PC-9 (cell line): Measurements from ENCODE around the gene RAB28. TPM values are rescaled to one million over a fixed set of nuclear protein-coding genes. Genes with fewer than 3 reads are reported as not detected.

Experiments
- BruUV-seq: library from RNA; stranded (reverse); fragments of 400-500 nt; replicated peaks from 2 replicates; lab custom pipeline; 2021; lab: Mats Ljungman, UMichigan
- CTCF ChIA-PET: fragments of 300-600 bp; sonication (Branson Sonifier 250); formaldehyde crosslinking; loops from one replicate; lab custom pipeline; 2022; ENCODE audit warnings: antibody characterized with exemption; lab: Charles Lee
- POLR2A ChIA-PET: fragments of 300-600 bp; sonication (Branson Sonifier 250); formaldehyde crosslinking; loops from one replicate; lab custom pipeline; 2022; ENCODE audit warnings: antibody characterized with exemption; ENCODE audit not compliant: unreplicated experiment; lab: Charles Lee
- DNase-seq, 2 experiments: peaks; one replicate each; pipeline versions ENCODE4 v3.0.0 to v3.0.0-alpha.2; 2015 to 2022; ENCODE audit warnings: mixed read lengths in 1 of 2
- H2AFZ ChIP-seq: fragments of 200-600 bp; sonication (generic); 2 replicates; pipeline ENCODE4 v1.8.1; 2017; ENCODE audit warnings: antibody characterized with exemption
- H3F3A ChIP-seq: fragments of 200-600 bp; sonication (generic); 2 replicates; pipeline ENCODE4 v1.8.1; 2017; ENCODE audit warnings: antibody characterized with exemption, mild to moderate bottlenecking, low read depth; ENCODE audit not compliant: insufficient read depth
- H3K27ac ChIP-seq: fragments of 200-600 bp; sonication (generic); 2 replicates; pipeline ENCODE4 v1.6.1; 2016; ENCODE audit warnings: mixed run types
- H3K27me3 ChIP-seq: fragments of 200-600 bp; sonication (generic); 2 replicates; pipeline ENCODE4 v1.6.1; 2016; ENCODE audit warnings: low read depth, mixed run types; ENCODE audit not compliant: insufficient read depth
- H3K36me3 ChIP-seq: fragments of 200-600 bp; sonication (generic); 2 replicates; pipeline ENCODE4 v1.6.1; 2016; ENCODE audit warnings: low read depth, mixed run types
- H3K4me1 ChIP-seq: fragments of 200-600 bp; sonication (generic); replicated peaks from 2 replicates; pipeline ENCODE4 v1.6.1; 2016; ENCODE audit warnings: mixed run types; ENCODE audit not compliant: insufficient read depth
- H3K4me2 ChIP-seq: fragments of 200-600 bp; sonication (generic); 2 replicates; pipeline ENCODE4 v1.6.1; 2017; ENCODE audit warnings: mixed run types
- H3K4me3 ChIP-seq: fragments of 200-600 bp; sonication (generic); 2 replicates; pipeline ENCODE4 v1.6.1; 2016; ENCODE audit warnings: mixed run types
- H3K79me2 ChIP-seq: fragments of 200-600 bp; sonication (generic); 2 replicates; pipeline ENCODE4 v1.6.1; 2017; ENCODE audit warnings: low read depth, mixed run types
- H3K9me2 ChIP-seq: fragments of 200-600 bp; sonication (generic); 2 replicates; pipeline ENCODE4 v1.8.1; 2017; ENCODE audit warnings: mild to moderate bottlenecking; ENCODE audit not compliant: insufficient read depth
- H3K9me3 ChIP-seq: fragments of 200-600 bp; sonication (generic); 2 replicates; pipeline ENCODE4 v1.8.1; 2016; ENCODE audit warnings: low read depth; ENCODE audit not compliant: insufficient read depth
- H4K20me1 ChIP-seq: fragments of 200-600 bp; sonication (generic); 2 replicates; pipeline ENCODE4 v1.8.1; 2017; ENCODE audit not compliant: insufficient read depth
- CTCF ChIP-seq: fragments of 200-600 bp; sonication (generic); conservative IDR thresholded peaks from 2 replicates; pipeline ENCODE4 v1.6.1; 2017; ENCODE audit warnings: mixed run types, antibody characterized with exemption, mild to moderate bottlenecking, moderate library complexity
- EZH2 ChIP-seq: fragments of 200-600 bp; sonication (generic); IDR thresholded peaks from 2 replicates; pipeline ENCODE4 v1.8.0; 2017; ENCODE audit warnings: antibody characterized with exemption, low read depth
- intact Hi-C: fragments of 100-400 bp; cut with micrococcal nuclease; formaldehyde crosslinking; loops from one replicate; pipeline ENCODE4 v1.10.0; 2022; ENCODE audit not compliant: unreplicated experiment
- total RNA-seq: library from RNA; stranded (reverse); gene quantifications from 2 replicates; pipeline ENCODE4 v1.2.3, GENCODE V29; 2021

RAB28 gene
- total RNA-seq, 1 experiment from 2014 or later = 17.5 TPM

- no peaks in the 10 kb centered on the region for H3K9me3 ChIP-seq
- H3K27ac ChIP-seq = no peak overlapping the region
- intact Hi-C loops = no loop called here
- H3F3A ChIP-seq = no peaks in the 10 kb centered on the region
- no peak overlapping the region for H3K4me3 ChIP-seq
- H3K9me2 ChIP-seq = no peaks in the 10 kb centered on the region
- CTCF ChIA-PET = no interaction called here
- H3K27me3 ChIP-seq = no peaks in the 10 kb centered on the region
- no peak overlapping the region for H3K4me2 ChIP-seq
- no TSS peak for BruUV-seq
- no peaks in the 10 kb centered on the region for H4K20me1 ChIP-seq
- no peaks in the 10 kb centered on the region for H3K4me1 ChIP-seq
- no peak for TF ChIP-seq CTCF
- H3K79me2 ChIP-seq = no peaks in the 10 kb centered on the region
- POLR2A ChIA-PET = no interaction called here
- no peak for DNase-seq
- H2AFZ ChIP-seq = no peak overlapping the region
- H3K36me3 ChIP-seq = no peaks in the 10 kb centered on the region
Observed at GRCh38 chr4:13445841-13446790, 38.0 kb downstream of the RAB28 start.

- Histone ChIP-seq H3K4me2 (no peak overlapping the region), H4K20me1 (no peaks in the 10 kb centered on the region), H3K9me3 (no peaks in the 10 kb centered on the region), H3F3A (no peaks in the 10 kb centered on the region), H3K4me3 (no peak overlapping the region), H3K9me2 (no peaks in the 10 kb centered on the region), H3K27ac (no peak overlapping the region), H3K36me3 (no peaks in the 10 kb centered on the region), H2AFZ (no peak overlapping the region), H3K79me2 (no peaks in the 10 kb centered on the region), H3K4me1 (no peaks in the 10 kb centered on the region), H3K27me3 (no peaks in the 10 kb centered on the region)
- TF ChIP-seq EZH2 = no peak
- no peak for TF ChIP-seq CTCF
- BruUV-seq = no TSS peak
- ChIA-PET POLR2A (no interaction called here), CTCF (no interaction called here)
- no peak for DNase-seq
- intact Hi-C loops = no loop called here
Observed at GRCh38 chr4:13441506-13441905, 42.6 kb downstream of the RAB28 start.

GRCh38 chr4:13436962-13437361 is 47.2 kb downstream of the RAB28 start:
- no peak for TF ChIP-seq CTCF
- no peak for TF ChIP-seq EZH2
- Histone ChIP-seq H3K9me2 (no peaks in the 10 kb centered on the region), H3K9me3 (no peaks in the 10 kb centered on the region), H3F3A (no peaks in the 10 kb centered on the region), H3K36me3 (no peaks in the 10 kb centered on the region), H3K27ac (no peak overlapping the region), H3K4me3 (no peak overlapping the region), H3K27me3 (no peaks in the 10 kb centered on the region), H3K79me2 (no peaks in the 10 kb centered on the region), H2AFZ (no peak overlapping the region), H4K20me1 (no peaks in the 10 kb centered on the region), H3K4me2 (no peak overlapping the region), H3K4me1 (no peaks in the 10 kb centered on the region)
- intact Hi-C loops = no loop called here
- CTCF ChIA-PET = no interaction called here
- DNase-seq = no peak
- BruUV-seq = no TSS peak
- POLR2A ChIA-PET = no interaction called here
